Measurements from ENCODE around the gene ZNF610. TPM values are rescaled to one million over a fixed set of nuclear protein-coding genes. Genes with fewer than 3 reads are reported as not detected.
"Not testable (repeated sequence)": the region's sequence is repeated elsewhere in the genome, so short reads cannot be mapped to it uniquely, and the experiment has no call there.

ZNF610 gene
- total RNA-seq, 2 experiments from 2014 or later, result 3.3 to 3.9 TPM

DNA sequence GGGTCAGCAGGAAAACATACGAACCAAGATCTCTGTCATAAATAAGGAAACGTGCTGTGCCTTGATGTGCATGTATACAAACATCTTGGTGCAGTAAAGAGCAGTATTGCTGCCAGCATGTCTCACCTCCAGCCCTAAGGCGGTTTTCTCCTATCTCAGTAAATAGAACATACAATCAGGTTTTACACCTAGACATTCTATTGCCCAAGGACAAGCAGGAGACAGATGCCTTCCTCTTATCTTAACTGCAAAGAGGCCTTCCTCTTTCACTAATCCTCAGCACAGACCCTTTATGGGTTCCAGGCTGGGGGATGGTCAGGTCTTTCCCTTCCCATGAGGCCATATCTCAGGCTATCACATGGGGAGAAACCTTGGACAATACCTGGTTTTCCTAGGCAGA is 3.0 kb downstream of the ZNF610 start:
- peaks cover 11% of the 10 kb centered on the region for H3K4me1 Mint-ChIP-seq
- H3K4me3 Mint-ChIP-seq; ATAC-seq (ENCODE audit: low read depth); H3K27ac Mint-ChIP-seq; DNase-seq; POLR2A ChIA-PET; H3K27me3 Mint-ChIP-seq: not testable (repeated sequence)
- peaks cover 11% of the 10 kb centered on the region for H3K9me3 Mint-ChIP-seq
- H3K36me3 Mint-ChIP-seq, result peaks cover 25% of the 10 kb centered on the region

- no peaks in the 10 kb centered on the region for H3K27me3 Mint-ChIP-seq
- H3K9me3 Mint-ChIP-seq, result peaks cover 16% of the 10 kb centered on the region
- peaks cover 20% of the 10 kb centered on the region for H3K36me3 Mint-ChIP-seq
- ATAC-seq (ENCODE audit: low read depth) (no peak), DNase-seq (no peak)
- H3K4me3 Mint-ChIP-seq, result no peak overlapping the region
- POLR2A ChIA-PET, result no interaction called here
- no peak overlapping the region for H3K27ac Mint-ChIP-seq
- H3K4me1 Mint-ChIP-seq, result no peaks in the 10 kb centered on the region
These were observed 7.5 kb downstream of the ZNF610 start for GRCh38 chr19:52343548-52343947.

- Mint-ChIP-seq H3K9me3 (peaks cover 22% of the 10 kb centered on the region), H3K27ac (no peak overlapping the region), H3K4me3 (no peak overlapping the region), H3K36me3 (peaks cover 26% of the 10 kb centered on the region), H3K4me1 (no peaks in the 10 kb centered on the region), H3K27me3 (no peaks in the 10 kb centered on the region)
- ATAC-seq (ENCODE audit: low read depth) (no peak), DNase-seq (no peak)
- POLR2A ChIA-PET, result interaction anchor here (0.6 kb wide), 1 partner anchor 18 kb away, joined by 3 read pairs; no protein-coding TSS in a partner anchor
These were observed 9.1 kb downstream of the ZNF610 start for GRCh38 chr19:52345162-52345561.

DNA sequence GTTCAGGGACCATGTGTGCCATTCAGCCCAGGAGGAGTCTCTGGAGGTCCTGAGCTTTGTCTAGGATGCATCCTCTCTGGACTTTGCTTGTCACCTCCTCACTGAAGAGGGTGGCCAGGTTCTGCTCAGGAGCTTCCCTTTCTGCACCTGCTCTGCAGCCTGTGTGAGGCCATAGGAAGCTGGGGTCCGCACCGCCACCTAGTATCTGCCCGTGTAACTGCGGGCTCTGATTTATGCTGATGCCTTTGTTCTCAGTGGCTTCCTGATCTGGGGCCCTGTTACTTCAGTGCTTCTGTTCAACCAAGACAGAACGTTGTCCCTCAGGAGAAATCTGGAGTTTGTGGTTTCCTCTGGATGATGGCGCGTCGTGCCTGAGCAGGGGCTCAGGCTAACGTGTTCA is 15.5 kb downstream of the ZNF610 start:
- no peaks in the 10 kb centered on the region for H3K27me3 Mint-ChIP-seq
- no peak for ATAC-seq (ENCODE audit: low read depth)
- H3K27ac Mint-ChIP-seq, result no peak overlapping the region
- POLR2A ChIA-PET, result no interaction called here
- H3K4me3 Mint-ChIP-seq, result no peak overlapping the region
- DNase-seq, result no peak
- H3K4me1 Mint-ChIP-seq, result no peaks in the 10 kb centered on the region
- peaks cover 61% of the 10 kb centered on the region for H3K36me3 Mint-ChIP-seq
- peaks cover 43% of the 10 kb centered on the region for H3K9me3 Mint-ChIP-seq

GRCh38 chr19:52366414-52366824 is 30.4 kb downstream of the ZNF610 start:
- ATAC-seq (ENCODE audit: low read depth), result no peak
- peak overlapping the region; percentile 28 for H3K27ac Mint-ChIP-seq
- H3K36me3 Mint-ChIP-seq, result peaks cover 48% of the 10 kb centered on the region
- POLR2A ChIA-PET, result no interaction called here
- H3K4me1 Mint-ChIP-seq, result peaks cover 6% of the 10 kb centered on the region
- no peak overlapping the region for H3K4me3 Mint-ChIP-seq
- no peaks in the 10 kb centered on the region for H3K27me3 Mint-ChIP-seq
- no peak for DNase-seq
- peaks cover 36% of the 10 kb centered on the region for H3K9me3 Mint-ChIP-seq

DNA sequence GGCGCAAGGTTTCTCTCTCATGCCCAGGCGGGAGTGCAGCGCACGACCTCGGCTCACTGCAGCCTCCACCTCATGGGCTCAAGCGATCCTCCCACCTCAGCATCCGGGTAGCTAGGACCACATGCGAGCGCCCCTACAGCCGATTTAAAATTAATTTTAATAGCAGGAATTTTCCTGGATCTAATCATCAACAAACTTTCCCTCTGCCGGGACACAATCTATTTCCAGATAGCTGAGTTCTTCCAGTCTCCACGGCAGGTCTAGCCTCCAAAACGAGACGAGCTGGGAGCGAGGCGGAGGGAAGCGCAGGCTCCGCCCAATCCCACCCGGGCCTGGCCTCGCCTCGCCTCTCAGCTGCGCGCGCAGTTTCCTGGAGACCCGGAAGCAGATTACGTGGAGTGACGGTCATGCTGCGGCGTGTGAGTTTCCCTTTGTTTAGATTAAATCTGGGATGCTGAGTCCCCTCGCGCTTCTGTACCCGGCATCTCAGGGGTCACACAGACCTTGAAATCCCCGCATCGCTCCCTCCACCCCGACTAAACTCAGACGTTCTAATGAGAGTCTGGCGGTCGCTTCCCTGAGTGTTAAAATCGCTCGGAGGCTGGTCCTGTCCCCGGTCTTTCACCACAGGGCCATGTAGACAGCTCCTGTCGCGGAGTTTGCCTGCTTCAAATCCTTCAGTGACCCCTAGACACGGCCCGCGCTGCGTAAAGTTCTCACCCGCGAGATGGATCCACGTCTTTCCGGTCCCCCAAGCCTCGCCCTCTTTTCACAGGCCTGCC is 33.7 kb downstream of the ZNF610 start, which contains the start of gene ZNF880:
Gene ZNF880, plus strand, starts transcription at position 365 of the 782 bp plus-strand sequence. Its CDS starts 43 bp downstream, at position 408.
- peaks cover 36% of the 10 kb centered on the region for H3K9me3 Mint-ChIP-seq
- no peaks in the 10 kb centered on the region for H3K27me3 Mint-ChIP-seq
- H3K36me3 Mint-ChIP-seq, result peaks cover 62% of the 10 kb centered on the region
- H3K4me1 Mint-ChIP-seq, result peaks cover 6% of the 10 kb centered on the region
- peak within 1 kb of the TSS; percentile 91 for H3K4me3 Mint-ChIP-seq
- DNase-seq (peak; percentile 96), ATAC-seq (ENCODE audit: low read depth) (peak; percentile 97)
- POLR2A ChIA-PET, result interaction anchor here (0.6 to 2.4 kb wide), 3 partner anchors 28 to 181 kb away, joined by 3 to 17 read pairs (median 15); partner anchors contain the start of genes ZNF528 and ZNF610
- peak within 1 kb of the TSS; percentile 98 for H3K27ac Mint-ChIP-seq

- Mint-ChIP-seq H3K4me3 (peak overlapping the region; percentile 91), H3K9me3 (peaks cover 37% of the 10 kb centered on the region), H3K27me3 (no peaks in the 10 kb centered on the region), H3K36me3 (peaks cover 63% of the 10 kb centered on the region), H3K27ac (peak overlapping the region; percentile 98), H3K4me1 (peaks cover 6% of the 10 kb centered on the region)
- POLR2A ChIA-PET, result interaction anchor here (1.4 to 2.4 kb wide), 2 partner anchors 27 to 34 kb away, joined by 15 to 17 read pairs; partner anchors contain the start of genes ZNF528 and ZNF610
- ATAC-seq (ENCODE audit: low read depth) (no peak), DNase-seq (no peak)
These were observed 34.3 kb downstream of the ZNF610 start for GRCh38 chr19:52370341-52370710.

- POLR2A ChIA-PET, result interaction anchor here (0.6 kb wide), 1 partner anchor 161 kb away, joined by 3 read pairs; no protein-coding TSS in a partner anchor
- Mint-ChIP-seq H3K4me3 (no peak overlapping the region), H3K9me3 (peaks cover 36% of the 10 kb centered on the region), H3K4me1 (no peaks in the 10 kb centered on the region), H3K27me3 (no peaks in the 10 kb centered on the region), H3K36me3 (peaks cover 32% of the 10 kb centered on the region), H3K27ac (no peak overlapping the region)
- DNase-seq (no peak), ATAC-seq (ENCODE audit: low read depth) (no peak)
These were observed 55.1 kb downstream of the ZNF610 start for GRCh38 chr19:52391135-52391534.

DNA sequence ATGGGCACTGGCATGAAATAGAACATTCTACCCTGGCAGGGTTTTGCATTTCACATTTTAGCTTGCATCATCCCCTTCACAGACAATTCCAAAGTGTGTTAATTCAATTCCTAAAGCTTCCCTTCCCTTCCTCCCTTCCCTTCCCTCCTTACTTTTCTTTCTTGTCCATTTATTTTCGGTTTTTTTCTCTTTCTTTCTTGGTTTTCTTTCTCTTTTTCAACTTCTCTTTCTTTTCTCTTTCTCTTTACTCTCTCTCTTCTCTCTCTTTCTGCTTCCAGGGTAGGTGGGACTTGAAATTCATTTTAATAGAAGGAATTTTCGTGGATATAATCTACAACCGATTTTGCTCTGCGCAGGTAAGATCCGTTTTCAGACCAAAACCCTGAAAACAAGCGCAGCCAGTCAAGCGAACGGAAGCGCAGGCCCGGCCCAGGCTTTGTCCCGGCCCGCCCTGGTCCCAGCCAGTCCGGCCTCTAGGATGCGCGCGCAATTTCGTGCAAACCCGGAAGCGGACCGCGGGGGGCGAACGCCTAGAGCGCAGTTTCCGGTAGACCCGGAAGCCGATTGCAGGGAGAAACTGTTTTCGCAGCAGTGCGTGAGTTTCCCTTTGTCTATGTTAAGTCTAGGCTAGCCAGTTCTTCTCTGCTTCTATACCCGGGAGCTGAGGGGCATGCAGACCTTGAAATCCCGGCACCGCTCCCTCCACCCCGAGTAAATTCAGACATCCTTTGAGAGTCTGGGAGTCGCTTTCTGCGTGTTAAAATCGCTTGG is 61.5 kb downstream of the ZNF610 start, which contains the start of gene ZNF528:
Gene ZNF528, plus strand, starts transcription at position 540 of the 771 bp plus-strand sequence. CDS start 4,165 bp downstream, outside the sequence.
- peak within 1 kb of the TSS; percentile 94 for H3K27ac Mint-ChIP-seq
- peak; percentile 96 for DNase-seq
- H3K27me3 Mint-ChIP-seq, result no peaks in the 10 kb centered on the region
- peaks cover 57% of the 10 kb centered on the region for H3K36me3 Mint-ChIP-seq
- peaks cover 43% of the 10 kb centered on the region for H3K9me3 Mint-ChIP-seq
- H3K4me1 Mint-ChIP-seq, result peaks cover 15% of the 10 kb centered on the region
- POLR2A ChIA-PET, result interaction anchor here (1.5 to 3.0 kb wide), 2 partner anchors 24 to 28 kb away, joined by 3 to 17 read pairs; partner anchors contain the start of gene ZNF880
- H3K4me3 Mint-ChIP-seq, result peak within 1 kb of the TSS; percentile 90
- ATAC-seq (ENCODE audit: low read depth), result peak; percentile 99

DNA sequence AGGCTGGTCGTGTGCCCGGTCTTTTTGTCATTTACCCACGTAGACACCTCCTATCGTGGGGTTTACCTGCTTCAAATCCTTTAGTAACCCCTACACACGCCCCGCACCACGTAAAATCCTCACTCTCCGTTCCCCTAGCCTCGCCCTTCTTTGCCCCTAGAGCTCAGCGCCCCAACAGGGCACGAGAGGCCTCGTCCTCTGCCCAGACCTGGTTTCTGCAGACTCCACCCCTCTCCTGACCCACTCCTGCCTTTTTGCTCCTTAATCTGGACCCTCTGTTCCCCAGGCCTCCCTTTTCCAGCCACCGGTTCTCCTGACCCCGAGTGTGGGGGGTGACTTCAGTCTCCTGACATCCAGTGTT is 62.0 kb downstream of the ZNF610 start:
- Mint-ChIP-seq H3K36me3 (peaks cover 60% of the 10 kb centered on the region), H3K4me1 (peaks cover 15% of the 10 kb centered on the region), H3K27me3 (no peaks in the 10 kb centered on the region), H3K27ac (peak overlapping the region; percentile 94), H3K4me3 (peak overlapping the region; percentile 90), H3K9me3 (peaks cover 42% of the 10 kb centered on the region)
- POLR2A ChIA-PET, result interaction anchor here (0.6 to 3.0 kb wide), 3 partner anchors 25 to 595 kb away, joined by 3 to 17 read pairs (median 6); partner anchors contain the start of gene ZNF880
- ATAC-seq (ENCODE audit: low read depth), result peak; percentile 51
- no peak for DNase-seq

GRCh38 chr19:52410276-52410675 is 74.2 kb downstream of the ZNF610 start:
- H3K4me1 Mint-ChIP-seq, result no peaks in the 10 kb centered on the region
- no peaks in the 10 kb centered on the region for H3K27me3 Mint-ChIP-seq
- H3K27ac Mint-ChIP-seq, result no peak overlapping the region
- POLR2A ChIA-PET, result no interaction called here
- DNase-seq (no peak), ATAC-seq (ENCODE audit: low read depth) (no peak)
- peaks cover 77% of the 10 kb centered on the region for H3K36me3 Mint-ChIP-seq
- H3K4me3 Mint-ChIP-seq, result no peak overlapping the region
- peaks cover 34% of the 10 kb centered on the region for H3K9me3 Mint-ChIP-seq

DNA sequence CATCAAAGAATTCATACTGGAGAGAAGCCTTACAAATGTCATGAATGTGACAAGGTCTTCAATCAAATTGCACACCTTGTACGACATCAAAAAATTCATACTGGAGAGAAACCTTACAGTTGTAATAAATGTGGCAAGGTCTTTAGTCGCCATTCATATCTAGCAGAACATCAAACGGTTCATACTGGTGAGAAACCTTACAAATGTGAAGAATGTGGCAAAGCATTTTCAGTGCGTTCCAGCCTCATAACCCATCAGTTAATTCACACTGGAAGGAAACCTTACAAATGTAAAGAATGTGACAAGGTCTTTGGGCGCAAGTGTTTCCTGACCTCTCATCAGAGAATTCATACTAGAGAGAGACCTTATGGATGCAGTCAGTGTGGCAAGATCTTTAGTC is 79.7 kb downstream of the ZNF610 start:
- POLR2A ChIA-PET, result no interaction called here
- H3K27me3 Mint-ChIP-seq, result no peaks in the 10 kb centered on the region

More for the DNA sequence above, 79.7 kb downstream of the ZNF610 start:
- H3K4me3 Mint-ChIP-seq, result no peak overlapping the region
- ATAC-seq (ENCODE audit: low read depth) (no peak), DNase-seq (no peak)
- peaks cover 50% of the 10 kb centered on the region for H3K9me3 Mint-ChIP-seq
- H3K4me1 Mint-ChIP-seq, result no peaks in the 10 kb centered on the region
- H3K36me3 Mint-ChIP-seq, result peaks cover 26% of the 10 kb centered on the region
- H3K27ac Mint-ChIP-seq, result no peak overlapping the region

All from activated naive CD8-positive, alpha-beta T cell treated with anti-CD3 and anti-CD28 coated beads, Interleukin-2, amount 10 ng/mL, durations not matched to agents 7 days and 5 days (primary cell).